Body of pancreas (tissue), 4 donors: Measurements from ENCODE around the gene RITA1.

ENCODE experiments used
- CTCF ChIP-seq, 7 experiments: fragments of 450-650 bp in 4 of 7; fragments of 200-600 bp in 3 of 7; sonication (generic) in 3 of 7; IDR thresholded peaks; one replicate each; pipeline ENCODE4 v1.5.1; 2016 to 2019; ENCODE audit warnings: antibody characterized with exemption in 7 of 7
- POLR2A ChIP-seq, 3 donors: fragments of 450-650 bp; IDR thresholded peaks; one replicate each; pipeline ENCODE4 v1.6.1; 2016; ENCODE audit warnings: antibody characterized with exemption in 3 of 3, mild to moderate bottlenecking in 2 of 3

GRCh38 chr12:113172185-113172584 is 13.3 kb upstream of the RITA1 start:
- TF ChIP-seq CTCF (IDR thresholded peaks at IDR 0.05) = no peak
- no peak for TF ChIP-seq POLR2A (IDR thresholded peaks at IDR 0.05)
